ENCODE results near the gene PRKACB.

- TF ChIP-seq CTCF (IDR thresholded peaks at IDR 0.05) (no peak), POLR2A (IDR thresholded peaks at IDR 0.05) (no peak)
Observed at GRCh38 chr1:84266748-84267147, 122.7 kb downstream of the PRKACB start.
